ENCODE results near the gene RNF166. TPM values are rescaled to one million over a fixed set of nuclear protein-coding genes. Genes with fewer than 3 reads are reported as not detected.

RNF166 gene
- polyA plus RNA-seq, 1 donor from 2014 or later: 34.4 TPM

- H3F3A ChIP-seq (ENCODE audit: insufficient read depth, low read length, poor library complexity, severe bottlenecking): no peaks in the 10 kb centered on the region
- H3K9ac ChIP-seq (ENCODE audit: low read length): no peak overlapping the region
- TF ChIP-seq REST (IDR thresholded peaks at IDR 0.05; ENCODE audit: borderline replicate concordance): no peak
- TF ChIP-seq EZH2 (IDR thresholded peaks at IDR 0.05; ENCODE audit: borderline replicate concordance, insufficient read depth, low read length, poor library complexity, severe bottlenecking): no peak
- H3K27me3 ChIP-seq (ENCODE audit: insufficient read depth, low read depth, low read length): no peaks in the 10 kb centered on the region
- peak overlapping the region; percentile 94 for H3K4me3 ChIP-seq (ENCODE audit: low read length)
- no peaks in the 10 kb centered on the region for H3K9me2 ChIP-seq (ENCODE audit: insufficient read depth, low read length)
- peaks cover 28% of the 10 kb centered on the region for H3K79me2 ChIP-seq (replicated peaks; ENCODE audit: insufficient read depth, low read length)
- peak overlapping the region; percentile 27 for H3K4me2 ChIP-seq (ENCODE audit: low read length)
- H3K9me3 ChIP-seq (ENCODE audit: low read length): no peaks in the 10 kb centered on the region
- no peaks in the 10 kb centered on the region for H4K20me1 ChIP-seq (ENCODE audit: insufficient read depth)
- no peak overlapping the region for H3K27ac ChIP-seq (ENCODE audit: low read length)
- no peak overlapping the region for H2AFZ ChIP-seq (ENCODE audit: low read depth, low read length)
- H3K36me3 ChIP-seq (ENCODE audit: insufficient read depth, low read length): no peaks in the 10 kb centered on the region
Measured at GRCh38 chr16:88661468-88661867, 44.7 kb downstream of the RNF166 start.

GRCh38 chr16:88659160-88659559 is 47.0 kb downstream of the RNF166 start:
- Histone ChIP-seq H4K20me1 (ENCODE audit: insufficient read depth) (no peaks in the 10 kb centered on the region), H3K27ac (ENCODE audit: low read length) (no peak overlapping the region), H2AFZ (ENCODE audit: low read depth, low read length) (no peak overlapping the region), H3K9me3 (ENCODE audit: low read length) (no peaks in the 10 kb centered on the region), H3K79me2 (replicated peaks; ENCODE audit: insufficient read depth, low read length) (peaks cover 28% of the 10 kb centered on the region), H3F3A (ENCODE audit: insufficient read depth, low read length, poor library complexity, severe bottlenecking) (no peaks in the 10 kb centered on the region), H3K27me3 (ENCODE audit: insufficient read depth, low read depth, low read length) (no peaks in the 10 kb centered on the region), H3K9ac (ENCODE audit: low read length) (no peak overlapping the region), H3K9me2 (ENCODE audit: insufficient read depth, low read length) (no peaks in the 10 kb centered on the region), H3K4me2 (ENCODE audit: low read length) (no peak overlapping the region), H3K4me3 (ENCODE audit: low read length) (no peak overlapping the region), H3K36me3 (ENCODE audit: insufficient read depth, low read length) (no peaks in the 10 kb centered on the region)
- TF ChIP-seq RAD21 (conservative IDR thresholded peaks at IDR 0.05): no peak
- no peak for TF ChIP-seq REST (IDR thresholded peaks at IDR 0.05; ENCODE audit: borderline replicate concordance)
- TF ChIP-seq POLR2AphosphoS5 (IDR thresholded peaks at IDR 0.05): no peak

- Histone ChIP-seq H3K9me2 (ENCODE audit: insufficient read depth, low read length) (no peaks in the 10 kb centered on the region), H3K4me2 (ENCODE audit: low read length) (no peak overlapping the region), H3K27me3 (ENCODE audit: insufficient read depth, low read depth, low read length) (no peaks in the 10 kb centered on the region), H3F3A (ENCODE audit: insufficient read depth, low read length, poor library complexity, severe bottlenecking) (no peaks in the 10 kb centered on the region), H3K27ac (ENCODE audit: low read length) (no peak overlapping the region), H3K9me3 (ENCODE audit: low read length) (no peaks in the 10 kb centered on the region), H3K9ac (ENCODE audit: low read length) (no peak overlapping the region), H3K4me3 (ENCODE audit: low read length) (no peak overlapping the region), H3K79me2 (replicated peaks; ENCODE audit: insufficient read depth, low read length) (peaks cover 25% of the 10 kb centered on the region), H2AFZ (ENCODE audit: low read depth, low read length) (no peak overlapping the region), H4K20me1 (ENCODE audit: insufficient read depth) (no peaks in the 10 kb centered on the region), H3K36me3 (ENCODE audit: insufficient read depth, low read length) (no peaks in the 10 kb centered on the region)
- TF ChIP-seq EZH2 (IDR thresholded peaks at IDR 0.05; ENCODE audit: borderline replicate concordance, insufficient read depth, low read length, poor library complexity, severe bottlenecking) (no peak), MXI1 (conservative IDR thresholded peaks at IDR 0.05; ENCODE audit: poor library complexity, severe bottlenecking) (no peak), EP300 (conservative IDR thresholded peaks at IDR 0.05; ENCODE audit: poor library complexity, severe bottlenecking) (no peak), SMC3 (conservative IDR thresholded peaks at IDR 0.05; ENCODE audit: poor library complexity) (no peak), TAF1 (IDR thresholded peaks at IDR 0.05; ENCODE audit: low read depth) (no peak), POLR2AphosphoS5 (IDR thresholded peaks at IDR 0.05) (no peak), REST (IDR thresholded peaks at IDR 0.05; ENCODE audit: borderline replicate concordance) (no peak), RAD21 (conservative IDR thresholded peaks at IDR 0.05) (no peak), CTCF (IDR thresholded peaks at IDR 0.05; ENCODE audit: poor library complexity, severe bottlenecking) (no peak)
Measured at GRCh38 chr16:88658714-88659113, 47.5 kb downstream of the RNF166 start.

All from neural cell (in vitro differentiated cells).